ENCODE measurements around the gene ITGAL. TPM values are rescaled to one million over a fixed set of nuclear protein-coding genes. Genes with fewer than 3 reads are reported as not detected.
"Not testable (repeated sequence)": the region's sequence is repeated elsewhere in the genome, so short reads cannot be mapped to it uniquely, and the experiment has no call there.

The ITGAL gene
- total RNA-seq, 1 donor from 2014 or later = 2.4 TPM

DNA sequence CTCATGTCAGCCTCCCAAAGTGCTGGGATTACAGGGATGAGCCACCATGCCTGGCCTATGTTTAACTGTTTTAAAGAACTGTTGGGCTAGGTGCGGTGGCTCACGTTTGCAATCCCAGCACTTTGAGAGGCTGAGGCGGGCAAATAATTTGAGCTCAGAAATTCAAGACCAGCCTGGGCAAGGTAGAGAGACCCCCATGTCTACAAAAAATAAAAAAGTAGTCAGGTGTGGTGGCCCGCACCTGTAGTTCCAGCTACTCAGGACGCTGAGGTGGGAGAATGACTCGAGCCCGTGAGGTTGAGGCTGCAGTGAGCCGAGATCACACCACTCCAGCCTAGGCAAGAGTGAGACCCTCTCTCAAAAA is 1.9 kb upstream of the ITGAL start:
- no peak for TF ChIP-seq CTCF (IDR thresholded peaks at IDR 0.05; ENCODE audit: borderline replicate concordance)
- Histone ChIP-seq H3K9me3 (replicated peaks) (no peaks in the 10 kb centered on the region), H3K4me3 (no peak overlapping the region), H3K27me3 (ENCODE audit: low read depth) (peaks cover 51% of the 10 kb centered on the region), H3K4me1 (no peaks in the 10 kb centered on the region), H3K36me3 (no peaks in the 10 kb centered on the region), H3K27ac (replicated peaks) (no peak overlapping the region)
- DNase-seq = no peak
- intact Hi-C loops (cut with micrococcal nuclease) = no loop called here

GRCh38 chr16:30473231-30474073 is 910 bp downstream of the ITGAL start:
- intact Hi-C loops (cut with micrococcal nuclease) = no loop called here
- Histone ChIP-seq H3K27me3 (ENCODE audit: low read depth) (peaks cover 72% of the 10 kb centered on the region), H3K4me3 (peak overlapping the region; percentile 2), H3K36me3 (no peaks in the 10 kb centered on the region), H3K27ac (replicated peaks) (no peak overlapping the region), H3K4me1 (no peaks in the 10 kb centered on the region), H3K9me3 (replicated peaks) (no peaks in the 10 kb centered on the region)
- DNase-seq = no peak
- TF ChIP-seq CTCF (IDR thresholded peaks at IDR 0.05; ENCODE audit: borderline replicate concordance) = no peak

- no peaks in the 10 kb centered on the region for H3K36me3 ChIP-seq
- peaks cover 72% of the 10 kb centered on the region for H3K27me3 ChIP-seq (ENCODE audit: low read depth)
- no peak overlapping the region for H3K27ac ChIP-seq (replicated peaks)
- no peak for DNase-seq
- no peaks in the 10 kb centered on the region for H3K9me3 ChIP-seq (replicated peaks)
- intact Hi-C loops (cut with micrococcal nuclease) = no loop called here
- H3K4me1 ChIP-seq = no peaks in the 10 kb centered on the region
- no peak overlapping the region for H3K4me3 ChIP-seq
- TF ChIP-seq CTCF (IDR thresholded peaks at IDR 0.05; ENCODE audit: borderline replicate concordance) = no peak
Measured at GRCh38 chr16:30474074-30474452, 1.5 kb downstream of the ITGAL start.

DNA sequence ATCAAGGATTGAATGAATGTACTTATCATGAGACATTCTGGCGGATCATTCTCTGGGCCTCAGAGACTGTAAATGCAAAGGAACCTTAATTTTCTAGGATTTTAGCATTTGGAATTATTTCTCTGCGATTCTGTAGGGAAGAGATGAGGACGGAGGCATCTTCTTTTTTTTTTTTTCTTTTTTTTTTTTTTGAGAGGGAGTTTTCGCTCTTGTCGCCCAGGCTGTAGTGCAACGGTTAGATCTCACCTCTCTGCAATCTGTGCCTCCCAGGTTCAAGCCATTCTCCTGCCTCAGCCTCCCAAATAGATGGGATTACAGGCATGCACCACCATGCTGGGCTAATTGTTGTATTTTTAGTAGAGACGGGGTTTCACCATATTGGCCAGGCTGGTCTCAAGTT is 2.1 kb downstream of the ITGAL start:
- no peaks in the 10 kb centered on the region for H3K36me3 ChIP-seq
- no peak for TF ChIP-seq CTCF (IDR thresholded peaks at IDR 0.05; ENCODE audit: borderline replicate concordance)
- H3K4me3 ChIP-seq = no peak overlapping the region
- H3K4me1 ChIP-seq = no peaks in the 10 kb centered on the region
- H3K27me3 ChIP-seq (ENCODE audit: low read depth) = peaks cover 72% of the 10 kb centered on the region
- no peaks in the 10 kb centered on the region for H3K9me3 ChIP-seq (replicated peaks)
- no peak overlapping the region for H3K27ac ChIP-seq (replicated peaks)
- DNase-seq = no peak
- intact Hi-C loops (cut with micrococcal nuclease) = no loop called here

- Histone ChIP-seq H3K4me1 (no peaks in the 10 kb centered on the region), H3K36me3 (no peaks in the 10 kb centered on the region), H3K27ac (replicated peaks) (no peak overlapping the region), H3K9me3 (replicated peaks) (no peaks in the 10 kb centered on the region), H3K27me3 (ENCODE audit: low read depth) (peaks cover 58% of the 10 kb centered on the region), H3K4me3 (no peak overlapping the region)
- intact Hi-C loops (cut with micrococcal nuclease) = no loop called here
- DNase-seq = no peak
- no peak for TF ChIP-seq CTCF (IDR thresholded peaks at IDR 0.05; ENCODE audit: borderline replicate concordance)
Measured at GRCh38 chr16:30476991-30477390, 4.4 kb downstream of the ITGAL start.

- H3K36me3 ChIP-seq; H3K4me1 ChIP-seq; H3K9me3 ChIP-seq (replicated peaks); H3K4me3 ChIP-seq; H3K27ac ChIP-seq (replicated peaks); intact Hi-C loops (cut with micrococcal nuclease); DNase-seq: not testable (repeated sequence)
- H3K27me3 ChIP-seq (ENCODE audit: low read depth) = peaks cover 50% of the 10 kb centered on the region
Measured at GRCh38 chr16:30477773-30478172, 5.2 kb downstream of the ITGAL start.
